ENCODE measurements around the gene ARID4B. TPM values are rescaled to one million over a fixed set of nuclear protein-coding genes. Genes with fewer than 3 reads are reported as not detected.
A peak's percentile ranks its signal among the peaks of the same experiment; 100 is the strongest.
"Not testable (repeated sequence)": the region's sequence is repeated elsewhere in the genome, so short reads cannot be mapped to it uniquely, and the experiment has no call there.

ARID4B gene
- total and polyA plus RNA-seq, 2 donors from 2014 or later, result 6.6 to 50.3 TPM

DNA sequence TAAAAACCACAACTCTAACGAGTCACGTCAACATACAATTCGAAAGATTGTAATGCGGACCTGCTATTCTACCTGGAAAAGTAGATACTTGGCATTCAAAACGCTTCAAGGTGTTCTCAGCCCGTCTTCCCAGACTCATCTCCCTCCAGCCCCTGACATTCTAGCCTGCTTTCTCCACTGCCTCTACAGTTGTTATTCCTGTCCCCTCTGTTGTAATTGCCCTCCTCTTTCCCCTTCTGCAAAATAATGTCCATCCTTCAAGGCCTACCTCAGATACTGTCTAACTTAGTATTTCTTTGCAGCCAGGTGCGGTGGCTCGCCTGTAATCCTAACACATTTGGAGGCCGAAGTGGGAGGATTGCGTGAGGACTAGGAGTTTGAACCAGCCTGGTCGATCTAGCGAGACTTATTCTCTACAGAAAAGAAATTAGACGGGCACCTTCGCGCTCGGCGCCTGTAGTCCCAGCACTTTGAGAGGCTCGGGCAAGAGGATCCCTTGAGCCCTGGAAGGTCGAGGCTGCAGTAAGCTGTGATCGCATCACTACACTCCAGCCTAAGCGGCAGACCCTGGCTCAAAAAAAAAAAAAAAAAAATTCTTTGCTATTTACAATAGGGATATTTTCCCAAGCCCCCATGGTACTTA, 166.2 kb downstream of the ARID4B start:
- Histone ChIP-seq H3K36me3 (ENCODE audit: control insufficient read depth in 2 of 3, insufficient read depth in 3 of 3, low read length in 3 of 3) (peaks cover 4 to 16% (median 5%) of the 10 kb centered on the region in 3 donors), H3K9me3 (ENCODE audit: control insufficient read depth in 2 of 3, insufficient read depth in 1 of 3, low read length in 3 of 3) (no peaks in the 10 kb centered on the region), H3K27ac (ENCODE audit: low read depth in 2 of 2, low read length in 2 of 2) (peak overlapping the region; percentile 83 to 87), H3K4me1 (ENCODE audit: control insufficient read depth in 2 of 3, insufficient read depth in 2 of 3, low read depth in 1 of 3, low read length in 3 of 3) (peaks cover 0 to 11% (median 7%) of the 10 kb centered on the region in 3 donors), H3K9ac (ENCODE audit: low read length in 3 of 3) (peak overlapping the region; percentile 61 to 98 (median 91)), H3K27me3 (ENCODE audit: control insufficient read depth, insufficient read depth, low read length) (no peaks in the 10 kb centered on the region), H3K4me3 (ENCODE audit: low read length in 3 of 3) (peak overlapping the region; percentile 76 to 96 (median 95))
- intact Hi-C loops (cut with DNase I), result no loop called here
- TF ChIP-seq, protein P1, sequence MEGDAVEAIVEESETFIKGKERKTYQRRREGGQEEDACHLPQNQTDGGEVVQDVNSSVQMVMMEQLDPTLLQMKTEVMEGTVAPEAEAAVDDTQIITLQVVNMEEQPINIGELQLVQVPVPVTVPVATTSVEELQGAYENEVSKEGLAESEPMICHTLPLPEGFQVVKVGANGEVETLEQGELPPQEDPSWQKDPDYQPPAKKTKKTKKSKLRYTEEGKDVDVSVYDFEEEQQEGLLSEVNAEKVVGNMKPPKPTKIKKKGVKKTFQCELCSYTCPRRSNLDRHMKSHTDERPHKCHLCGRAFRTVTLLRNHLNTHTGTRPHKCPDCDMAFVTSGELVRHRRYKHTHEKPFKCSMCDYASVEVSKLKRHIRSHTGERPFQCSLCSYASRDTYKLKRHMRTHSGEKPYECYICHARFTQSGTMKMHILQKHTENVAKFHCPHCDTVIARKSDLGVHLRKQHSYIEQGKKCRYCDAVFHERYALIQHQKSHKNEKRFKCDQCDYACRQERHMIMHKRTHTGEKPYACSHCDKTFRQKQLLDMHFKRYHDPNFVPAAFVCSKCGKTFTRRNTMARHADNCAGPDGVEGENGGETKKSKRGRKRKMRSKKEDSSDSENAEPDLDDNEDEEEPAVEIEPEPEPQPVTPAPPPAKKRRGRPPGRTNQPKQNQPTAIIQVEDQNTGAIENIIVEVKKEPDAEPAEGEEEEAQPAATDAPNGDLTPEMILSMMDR (IDR thresholded peaks at IDR 0.05; ENCODE audit: borderline replicate concordance, extremely low read depth, insufficient read depth), result no peak
- FAIRE-seq, result no peak
- peak in 1 of 5 donors; percentile 49 for DNase-seq

DNA sequence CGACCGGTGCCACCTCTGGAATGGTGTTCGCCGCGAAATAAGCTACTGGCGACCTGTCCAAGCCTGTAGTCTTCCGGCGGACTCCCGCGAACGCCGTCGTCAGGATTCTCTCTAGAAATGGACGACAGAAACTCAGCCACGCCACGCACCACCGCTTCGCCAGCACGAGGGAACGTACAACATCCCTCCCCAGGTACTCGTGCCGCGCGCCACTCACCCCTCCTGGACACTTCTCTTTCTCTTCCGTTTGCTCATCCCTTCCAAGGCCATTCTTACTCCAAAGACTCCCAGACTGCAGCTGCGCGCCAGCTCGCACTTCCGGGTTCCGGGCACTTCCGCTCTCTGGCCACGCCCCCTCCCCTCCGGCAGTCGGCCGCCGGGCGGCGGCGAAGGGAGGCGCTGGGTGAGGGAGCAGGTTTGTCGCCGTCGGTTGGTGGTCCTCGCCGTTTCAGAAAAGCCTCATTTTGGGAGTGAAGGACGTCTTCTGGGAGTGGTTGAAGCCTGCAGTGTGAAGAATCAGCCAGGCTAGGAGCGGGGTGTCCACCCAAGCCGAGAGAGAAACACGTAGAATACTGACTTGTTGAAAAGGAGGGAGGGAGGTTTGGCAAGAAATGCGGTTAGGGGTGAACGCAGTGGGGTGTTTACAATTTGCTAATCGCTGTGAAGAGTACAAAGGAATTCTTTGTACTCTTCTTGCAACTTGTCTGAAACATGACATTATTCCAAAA, 166.9 kb downstream of the ARID4B start, which contains the start of gene RBM34:
Gene RBM34, minus strand, starts transcription at position 294 of the 728 bp plus-strand sequence. Its CDS starts 24 bp downstream, at position 270.
- Histone ChIP-seq H3K27me3 (ENCODE audit: control insufficient read depth, insufficient read depth, low read length) (no peaks in the 10 kb centered on the region), H3K27ac (ENCODE audit: low read depth in 2 of 2, low read length in 2 of 2) (peak within 1 kb of the TSS; percentile 83 to 87), H3K4me3 (ENCODE audit: low read length in 3 of 3) (peak within 1 kb of the TSS; percentile 76 to 96 (median 95)), H3K9ac (ENCODE audit: low read length in 3 of 3) (peak within 1 kb of the TSS; percentile 88 to 98 (median 91)), H3K9me3 (ENCODE audit: control insufficient read depth in 2 of 3, insufficient read depth in 1 of 3, low read length in 3 of 3) (no peaks in the 10 kb centered on the region), H3K4me1 (ENCODE audit: control insufficient read depth in 2 of 3, insufficient read depth in 2 of 3, low read depth in 1 of 3, low read length in 3 of 3) (peaks cover 0 to 11% (median 7%) of the 10 kb centered on the region in 3 donors), H3K36me3 (ENCODE audit: control insufficient read depth in 2 of 3, insufficient read depth in 3 of 3, low read length in 3 of 3) (peaks cover 4 to 22% (median 9%) of the 10 kb centered on the region in 3 donors)
- TF ChIP-seq, protein P1 (IDR thresholded peaks at IDR 0.05; ENCODE audit: borderline replicate concordance, extremely low read depth, insufficient read depth), result peak; percentile 7
- DNase-seq, result peak; percentile 94 to 97 (median 95)
- intact Hi-C loops (cut with DNase I), result no loop called here
- FAIRE-seq, result no peak

DNA sequence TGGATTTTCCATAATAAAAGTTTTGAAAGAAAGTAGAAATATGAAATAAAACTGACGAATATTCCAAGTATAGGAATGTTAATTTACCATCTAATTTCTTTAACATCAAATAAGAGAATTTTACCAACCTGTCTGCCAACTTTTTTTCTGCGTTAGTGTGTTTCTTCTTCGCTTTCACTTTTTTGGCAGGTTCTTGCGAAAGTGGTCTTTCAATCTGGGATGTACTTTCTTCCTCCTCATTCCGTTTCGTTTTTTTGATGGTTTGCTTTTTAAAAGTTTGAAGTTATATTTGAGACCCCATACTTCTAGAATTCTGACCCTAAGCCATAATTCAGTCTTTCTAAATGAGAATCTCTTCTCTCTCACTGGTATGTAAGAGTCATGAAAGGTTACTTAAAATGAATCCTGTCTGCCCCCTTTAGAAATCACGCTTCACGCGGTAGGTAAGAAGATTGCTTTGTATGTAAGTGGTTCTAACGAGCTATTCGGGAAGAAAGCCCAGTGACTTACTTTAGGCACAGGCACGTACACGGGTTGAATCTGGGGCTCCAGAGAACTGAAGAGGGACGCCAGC, 167.5 kb downstream of the ARID4B start:
- no peaks in the 10 kb centered on the region for H3K9me3 ChIP-seq (ENCODE audit: control insufficient read depth in 2 of 3, insufficient read depth in 1 of 3, low read length in 3 of 3)
- FAIRE-seq (no peak), DNase-seq (peak in 2 of 5 donors; percentile 68 to 72)
- H3K9ac ChIP-seq (ENCODE audit: low read length in 3 of 3), result peak overlapping the region; percentile 88 to 98 (median 91)
- H3K4me1 ChIP-seq (ENCODE audit: control insufficient read depth in 2 of 3, insufficient read depth in 2 of 3, low read depth in 1 of 3, low read length in 3 of 3), result peaks cover 0 to 11% (median 7%) of the 10 kb centered on the region in 3 donors
- TF ChIP-seq, protein P1 (IDR thresholded peaks at IDR 0.05; ENCODE audit: borderline replicate concordance, extremely low read depth, insufficient read depth), result no peak
- no peaks in the 10 kb centered on the region for H3K27me3 ChIP-seq (ENCODE audit: control insufficient read depth, insufficient read depth, low read length)
- peak overlapping the region; percentile 83 to 87 for H3K27ac ChIP-seq (ENCODE audit: low read depth in 2 of 2, low read length in 2 of 2)
- intact Hi-C loops (cut with DNase I), result no loop called here
- H3K36me3 ChIP-seq (ENCODE audit: control insufficient read depth in 2 of 3, insufficient read depth in 3 of 3, low read length in 3 of 3), result peaks cover 4 to 23% (median 9%) of the 10 kb centered on the region in 3 donors
- peak overlapping the region; percentile 76 to 96 (median 95) for H3K4me3 ChIP-seq (ENCODE audit: low read length in 3 of 3)

DNA sequence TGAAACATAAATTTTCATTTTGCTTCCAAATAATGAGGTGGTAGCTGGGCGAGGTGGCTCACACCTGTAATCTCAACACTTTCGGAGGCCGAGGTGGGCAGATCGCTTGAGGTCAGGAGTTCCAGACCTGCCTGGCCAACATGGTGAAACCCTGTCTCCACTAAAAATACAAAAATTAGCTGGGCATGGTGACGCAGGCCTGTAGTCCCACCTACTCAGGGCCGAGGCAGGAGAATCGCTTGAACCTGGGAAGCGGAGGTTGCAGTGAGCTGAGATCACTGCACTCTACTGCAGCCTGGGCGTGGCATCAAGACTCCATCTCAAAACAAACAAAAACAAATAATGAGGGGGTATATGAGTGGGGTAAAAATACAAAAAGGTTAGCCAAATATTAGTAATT, 168.0 kb downstream of the ARID4B start:
- peak overlapping the region in 2 of 3 donors; percentile 95 to 96 for H3K4me3 ChIP-seq (ENCODE audit: low read length in 3 of 3)
- H3K36me3 ChIP-seq (ENCODE audit: control insufficient read depth in 2 of 3, insufficient read depth in 3 of 3, low read length in 3 of 3), result peaks cover 4 to 23% (median 9%) of the 10 kb centered on the region in 3 donors
- peak overlapping the region in 1 of 3 donors; percentile 91 for H3K9ac ChIP-seq (ENCODE audit: low read length in 3 of 3)
- DNase-seq; H3K27ac ChIP-seq (ENCODE audit: low read depth in 2 of 2, low read length in 2 of 2); FAIRE-seq; H3K9me3 ChIP-seq (ENCODE audit: control insufficient read depth in 2 of 3, insufficient read depth in 1 of 3, low read length in 3 of 3); H3K27me3 ChIP-seq (ENCODE audit: control insufficient read depth, insufficient read depth, low read length); intact Hi-C loops (cut with DNase I): not testable (repeated sequence)
- peaks cover 0 to 11% (median 7%) of the 10 kb centered on the region in 3 donors for H3K4me1 ChIP-seq (ENCODE audit: control insufficient read depth in 2 of 3, insufficient read depth in 2 of 3, low read depth in 1 of 3, low read length in 3 of 3)

DNA sequence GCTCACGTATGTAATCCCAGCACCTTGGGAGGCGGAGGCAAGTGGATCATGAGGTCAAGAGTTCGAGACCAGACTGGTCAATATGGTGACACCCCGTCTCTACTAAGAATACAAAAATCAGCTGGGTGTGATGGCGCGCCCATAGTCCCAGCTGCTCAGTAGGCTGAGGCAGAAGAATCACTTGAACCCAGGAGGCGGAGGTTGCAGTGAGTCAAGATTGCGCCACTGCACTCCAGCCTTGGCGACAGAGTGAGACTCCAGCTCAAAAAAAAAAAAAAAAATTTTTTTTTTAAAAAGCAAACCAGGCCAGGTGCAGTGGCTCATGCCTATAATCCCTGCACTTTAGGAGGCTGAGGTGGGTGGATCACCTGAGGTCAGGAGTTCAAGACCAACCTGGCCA, 168.7 kb downstream of the ARID4B start:
- H3K27ac ChIP-seq (ENCODE audit: low read depth in 2 of 2, low read length in 2 of 2); H3K4me3 ChIP-seq (ENCODE audit: low read length in 3 of 3); H3K27me3 ChIP-seq (ENCODE audit: control insufficient read depth, insufficient read depth, low read length); intact Hi-C loops (cut with DNase I); H3K9me3 ChIP-seq (ENCODE audit: control insufficient read depth in 2 of 3, insufficient read depth in 1 of 3, low read length in 3 of 3); DNase-seq; FAIRE-seq; H3K9ac ChIP-seq (ENCODE audit: low read length in 3 of 3): not testable (repeated sequence)
- Histone ChIP-seq H3K4me1 (ENCODE audit: control insufficient read depth in 2 of 3, insufficient read depth in 2 of 3, low read depth in 1 of 3, low read length in 3 of 3) (peaks cover 0 to 11% (median 7%) of the 10 kb centered on the region in 3 donors), H3K36me3 (ENCODE audit: control insufficient read depth in 2 of 3, insufficient read depth in 3 of 3, low read length in 3 of 3) (peaks cover 7 to 23% (median 11%) of the 10 kb centered on the region in 3 donors)
